HG03045 (cell line): ENCODE measurements around the gene CEP104.
A peak's percentile ranks its signal among the peaks of the same experiment; 100 is the strongest.
"Not testable (repeated sequence)": the region's sequence is repeated elsewhere in the genome, so short reads cannot be mapped to it uniquely, and the experiment has no call there.

ENCODE experiments used
- ATAC-seq: cut with Tn5 transposase; IDR thresholded peaks from one replicate; pipeline ENCODE4 v1.9.1; 2021; ENCODE audit warnings: mild to moderate bottlenecking, moderate library complexity; ENCODE audit not compliant: unreplicated experiment

The CEP104 gene

GRCh38 chr1:3803905-3804626, 52.9 kb downstream of the CEP104 start:
- ATAC-seq, result no peak

GRCh38 chr1:3800795-3801194, 56.2 kb downstream of the CEP104 start:
- not testable (repeated sequence) for ATAC-seq

- no peak for ATAC-seq
Observed at GRCh38 chr1:3799976-3800685, 56.9 kb downstream of the CEP104 start.

GRCh38 chr1:3796215-3797061, 60.6 kb downstream of the CEP104 start, which contains the start of gene LRRC47:
Gene LRRC47 (minus strand): TSS chr1:3796498. CDS start chr1:3796476, 22 bp downstream.
- ATAC-seq, result peak; percentile 95

- peak; percentile 27 for ATAC-seq
Observed at GRCh38 chr1:3795453-3796214, 61.4 kb downstream of the CEP104 start.

GRCh38 chr1:3790952-3791351, 66.1 kb downstream of the CEP104 start:
- no peak for ATAC-seq

GRCh38 chr1:3790500-3790923, 66.5 kb downstream of the CEP104 start:
- ATAC-seq, result no peak

- no peak for ATAC-seq
Observed at GRCh38 chr1:3789421-3790300, 67.3 kb downstream of the CEP104 start.

- ATAC-seq, result no peak
Observed at GRCh38 chr1:3788756-3789420, 68.1 kb downstream of the CEP104 start.

- ATAC-seq, result no peak
Observed at GRCh38 chr1:3787745-3788605, 69.0 kb downstream of the CEP104 start.

- ATAC-seq, result no peak
Observed at GRCh38 chr1:3787349-3787715, 69.7 kb downstream of the CEP104 start.

GRCh38 chr1:3786468-3787348, 70.3 kb downstream of the CEP104 start:
- no peak for ATAC-seq

- no peak for ATAC-seq
Observed at GRCh38 chr1:3785456-3786157, 71.4 kb downstream of the CEP104 start.

GRCh38 chr1:3785045-3785444, 72.0 kb downstream of the CEP104 start:
- no peak for ATAC-seq

- no peak for ATAC-seq
Observed at GRCh38 chr1:3783651-3784474, 73.1 kb downstream of the CEP104 start.

- no peak for ATAC-seq
Observed at GRCh38 chr1:3780901-3781300, 76.1 kb downstream of the CEP104 start.
